NCI-H774 (cell line): ENCODE results near the gene LNX1.

ENCODE experiments used
- DNase-seq: peaks from one replicate; lab custom pipeline; 2025; lab: John Stamatoyannopoulos, UW

The LNX1 gene

DNA sequence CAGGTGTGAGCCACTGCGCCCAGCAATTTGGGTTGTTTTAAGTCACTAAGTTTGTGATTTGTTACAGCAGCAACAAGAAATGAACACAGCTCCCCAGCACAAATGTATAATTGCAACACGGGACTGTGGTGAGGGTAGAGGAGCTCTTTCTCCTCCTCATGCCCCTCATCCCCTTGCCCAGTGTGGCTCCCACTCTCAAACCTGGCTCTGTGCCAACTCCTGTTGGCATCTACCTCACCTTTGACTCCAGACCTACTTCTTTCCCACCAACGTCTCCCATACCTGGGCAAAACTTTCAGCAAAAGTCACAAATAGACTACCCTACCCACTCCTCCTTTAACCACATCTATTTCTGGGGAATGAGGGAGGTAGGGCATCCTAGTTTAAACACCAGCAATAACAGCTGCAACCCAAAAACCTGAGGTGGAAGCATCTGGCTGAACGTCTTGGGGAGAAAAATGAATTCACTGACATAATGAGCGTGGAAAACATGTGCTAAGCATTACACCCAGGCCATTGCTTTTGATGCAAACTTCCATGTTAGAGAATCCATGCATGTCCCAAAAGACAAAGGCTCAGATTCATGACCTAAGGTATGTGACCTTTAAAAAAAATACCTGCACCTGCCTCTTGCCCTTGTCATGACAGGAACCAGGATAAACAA lies 19.2 kb downstream of the LNX1 start:
- DNase-seq = no peak

DNA sequence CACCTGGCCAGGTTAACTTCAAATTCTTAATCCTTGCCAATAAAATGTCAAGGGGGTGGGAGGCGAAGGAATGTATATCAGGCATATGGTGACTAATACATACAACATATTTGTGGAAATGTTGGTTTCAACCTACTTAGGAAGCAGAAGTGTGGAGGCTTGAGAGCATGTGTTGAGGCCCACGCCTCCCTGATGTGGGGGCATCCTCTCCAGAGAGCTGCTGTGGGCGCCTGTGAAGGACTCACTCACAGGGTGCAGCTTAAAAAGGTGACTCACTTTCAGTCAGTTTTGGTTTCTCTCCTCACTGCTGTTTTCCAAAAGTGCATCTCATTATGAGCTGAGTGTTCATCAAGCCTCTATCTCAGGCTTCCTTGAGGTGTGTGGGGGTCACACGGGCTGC lies 27.5 kb downstream of the LNX1 start:
- DNase-seq = no peak

DNA sequence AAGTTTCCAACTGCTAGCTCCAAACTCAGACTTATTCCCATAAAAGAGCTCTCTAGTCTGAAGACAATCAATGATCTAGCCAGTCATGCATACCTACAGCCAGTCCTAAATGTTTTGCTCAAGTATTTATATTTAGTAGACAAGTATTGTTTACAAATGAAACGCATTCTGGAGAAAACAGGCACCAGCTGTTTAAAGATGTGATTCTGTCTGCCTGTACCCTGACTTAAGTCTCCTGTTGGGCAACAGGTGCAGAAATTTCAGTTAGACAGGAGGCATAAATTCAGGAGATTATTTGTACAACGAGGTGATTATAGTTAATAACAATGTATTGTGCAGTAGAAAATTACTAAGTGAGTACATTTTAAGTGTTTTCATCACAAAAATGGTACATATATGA lies 28.9 kb downstream of the LNX1 start:
- DNase-seq = peak; percentile 45

DNA sequence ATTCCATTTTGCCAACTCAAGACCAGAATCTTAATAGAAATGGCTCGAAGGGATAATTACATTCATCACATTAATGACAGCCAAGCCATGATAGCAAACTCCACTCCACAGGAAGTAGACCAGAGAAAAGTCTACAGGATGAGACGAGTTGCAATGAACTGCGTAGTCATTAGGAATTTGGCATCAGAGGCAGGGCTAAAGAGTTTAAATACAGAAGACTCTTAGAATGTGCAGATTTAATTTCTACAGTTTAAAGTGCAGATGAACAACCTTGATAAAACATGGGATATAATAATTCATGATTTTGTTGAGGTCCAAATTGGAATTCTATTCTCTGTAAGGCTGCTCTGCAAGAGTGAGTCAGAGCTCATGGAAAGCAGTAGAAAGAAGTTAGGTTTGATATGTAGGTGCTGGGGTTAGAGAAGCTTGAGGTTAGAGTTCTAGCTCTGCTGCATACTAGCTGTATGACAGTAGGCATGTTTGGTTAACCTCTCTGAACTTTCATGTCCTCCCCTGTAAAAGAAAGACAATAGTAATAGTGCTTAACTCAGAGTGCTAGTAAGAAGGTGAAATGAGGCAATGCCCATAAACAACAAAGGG lies 32.2 kb downstream of the LNX1 start:
- no peak for DNase-seq

DNA sequence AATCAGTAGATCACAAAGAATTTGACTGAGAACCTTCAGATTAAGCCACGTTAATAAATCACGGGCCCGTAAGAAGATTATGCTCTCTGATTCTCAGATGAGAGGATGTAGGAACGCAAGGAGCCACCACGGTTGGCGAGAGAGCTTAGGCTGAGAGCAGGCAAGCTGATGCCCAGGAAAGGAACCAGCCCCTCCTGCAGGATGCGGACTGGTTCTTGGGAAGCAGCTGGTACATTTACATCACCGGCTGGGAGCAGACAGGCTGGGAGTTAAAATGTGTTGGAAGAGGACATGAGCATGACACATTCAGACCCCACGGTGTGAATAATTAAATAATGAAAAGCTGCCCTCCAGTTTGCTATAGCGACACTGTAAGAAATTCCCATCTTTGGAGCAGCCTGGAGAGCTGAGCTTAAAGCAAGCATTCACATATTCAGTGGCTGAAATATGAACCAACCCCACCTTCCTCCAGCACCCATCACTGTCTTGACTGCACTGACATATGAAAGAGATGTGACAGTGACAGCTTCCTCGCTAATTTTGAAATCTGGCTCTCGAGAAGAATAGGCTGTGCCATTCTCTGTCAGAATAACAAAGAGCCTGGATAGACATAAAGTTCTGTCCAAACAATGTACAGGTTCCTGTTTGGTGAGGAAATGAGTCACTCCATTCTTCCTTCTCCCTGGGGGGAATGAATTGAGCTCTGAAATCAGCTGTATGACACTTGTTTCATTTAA lies 33.1 kb downstream of the LNX1 start:
- no peak for DNase-seq

DNA sequence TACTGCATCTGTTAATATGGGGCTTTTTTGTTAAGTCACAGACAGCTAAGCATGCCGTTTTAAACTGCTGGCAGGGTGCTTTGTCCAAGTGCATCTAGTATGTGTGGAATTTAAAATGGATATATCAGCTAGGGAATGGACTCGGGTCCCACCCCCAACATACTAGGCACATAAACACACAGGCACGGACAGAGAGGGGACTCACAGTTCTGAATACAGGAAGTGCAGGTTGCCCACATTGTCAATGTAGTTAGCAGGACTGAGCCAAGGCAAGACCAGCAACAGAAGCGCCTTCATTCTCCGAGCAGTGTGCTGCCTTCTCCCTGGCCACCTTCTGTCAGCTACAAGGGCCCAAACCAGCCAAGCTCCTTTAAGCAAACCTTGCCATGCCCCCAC lies 33.6 kb downstream of the LNX1 start:
- DNase-seq = no peak

DNA sequence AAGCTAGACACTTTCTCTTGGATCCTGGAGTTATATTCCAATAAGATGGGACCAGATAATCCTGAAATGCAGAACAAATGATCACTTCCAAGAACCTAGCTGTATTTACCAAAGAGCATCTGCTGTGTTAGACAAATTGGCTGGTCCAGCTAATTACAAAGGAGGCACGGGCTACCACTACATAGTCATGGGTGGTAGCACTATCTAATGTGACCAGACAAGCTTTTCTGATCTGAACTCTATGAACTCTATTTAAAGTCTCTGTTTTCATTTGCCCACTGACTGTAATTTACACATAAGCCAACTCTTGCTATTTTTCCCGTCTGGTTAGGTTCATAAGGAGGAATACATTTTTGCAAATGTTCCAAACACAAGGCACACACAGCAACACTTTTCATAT lies 34.6 kb downstream of the LNX1 start:
- no peak for DNase-seq

DNA sequence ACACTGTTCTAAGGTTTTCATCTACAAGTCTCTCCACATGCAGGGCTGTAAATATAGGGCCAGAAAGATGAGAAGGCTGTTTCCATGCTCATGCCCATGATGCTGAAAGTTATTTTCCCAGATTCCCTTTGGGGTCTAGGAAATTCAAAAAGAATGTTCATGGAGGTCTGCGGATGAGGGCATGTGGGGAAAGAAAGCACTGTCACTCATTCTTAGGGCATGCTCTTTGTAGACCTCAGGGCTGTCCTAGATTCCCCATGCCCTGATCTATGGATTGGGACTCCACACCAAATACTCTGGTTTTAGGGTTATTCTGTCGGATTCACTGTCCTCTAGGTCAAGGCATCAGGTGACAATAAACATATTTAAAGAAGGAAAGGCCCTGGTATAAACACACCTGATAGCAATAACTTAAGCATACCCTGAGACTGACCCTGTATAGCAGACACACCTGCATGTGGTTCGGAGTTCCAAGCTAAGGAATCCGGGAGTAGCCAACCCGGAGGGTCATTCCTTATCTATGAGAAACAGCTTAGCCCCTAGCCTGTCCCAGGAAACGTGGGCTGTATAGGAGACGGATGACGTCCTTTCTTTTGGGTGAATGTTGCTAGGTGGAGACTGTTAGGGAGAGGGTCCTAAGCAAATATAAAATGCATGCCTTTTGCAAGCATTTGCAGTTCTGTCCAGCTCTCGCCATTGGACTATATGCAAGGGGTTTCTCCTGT lies 37.6 kb downstream of the LNX1 start:
- DNase-seq = no peak

DNA sequence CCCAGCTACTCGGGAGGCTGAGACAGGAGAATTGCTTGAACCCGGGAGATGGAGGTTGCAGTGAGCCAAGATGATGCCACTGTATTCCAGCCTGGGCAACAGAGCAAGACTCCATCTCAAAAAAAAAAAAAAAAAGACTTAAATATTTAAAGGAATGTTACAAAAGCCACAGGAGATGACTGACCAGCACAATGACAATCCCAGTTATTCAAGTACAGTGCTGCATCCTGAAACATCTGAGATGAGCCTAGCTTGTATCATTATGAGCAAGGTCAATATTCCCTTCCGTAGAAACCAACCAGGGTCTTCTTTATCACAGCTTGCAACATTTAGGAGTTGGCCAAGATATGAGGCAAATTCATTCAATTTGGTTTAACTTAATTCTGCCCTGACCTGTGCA lies 38.6 kb downstream of the LNX1 start:
- no peak for DNase-seq

DNA sequence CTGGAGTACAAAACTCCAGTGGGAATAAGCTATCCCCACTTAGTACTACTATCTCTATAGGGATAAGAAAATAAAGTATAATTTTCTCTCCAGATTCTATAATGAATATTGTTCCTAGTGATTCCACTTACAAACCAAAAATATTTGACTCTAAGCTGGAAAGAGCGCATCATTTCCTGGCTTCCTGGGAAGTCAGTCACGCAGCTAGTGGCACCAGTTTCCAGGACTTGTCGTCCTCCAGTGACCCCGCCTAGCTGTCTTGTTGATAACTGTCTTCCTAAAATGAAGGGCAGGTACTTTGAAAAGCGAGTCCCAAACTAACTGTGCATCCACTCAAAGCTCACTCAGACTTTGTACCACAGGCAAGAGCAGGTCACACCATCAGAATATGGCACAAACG lies 39.3 kb downstream of the LNX1 start:
- DNase-seq = no peak

DNA sequence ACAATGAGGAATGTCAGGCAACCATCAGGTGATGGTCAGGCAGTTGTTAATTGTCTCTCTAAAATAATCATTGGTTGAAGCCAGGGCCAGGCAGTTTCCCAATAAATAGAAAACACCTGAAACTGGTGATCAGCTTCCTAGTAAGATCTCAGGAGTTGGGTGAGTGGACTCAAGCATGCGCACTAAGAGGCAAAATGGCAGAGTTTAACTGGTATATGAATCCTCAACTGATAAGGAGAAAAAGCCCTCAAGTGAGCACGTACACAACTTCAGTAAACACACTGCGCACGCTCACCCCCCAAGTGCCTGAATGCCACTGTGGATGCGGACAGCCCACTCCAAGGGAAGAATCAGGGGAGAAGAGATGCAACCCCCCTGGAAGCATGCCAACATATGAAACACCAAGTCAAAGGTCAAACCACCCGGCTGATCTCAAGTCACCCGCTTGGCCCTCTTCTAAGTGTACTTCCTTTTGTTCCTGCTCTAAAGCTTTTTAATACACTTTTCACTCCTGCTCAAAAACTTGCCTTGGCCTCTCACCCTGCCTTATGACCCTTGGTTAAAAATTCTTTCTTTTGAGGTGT lies 39.9 kb downstream of the LNX1 start:
- no peak for DNase-seq

DNA sequence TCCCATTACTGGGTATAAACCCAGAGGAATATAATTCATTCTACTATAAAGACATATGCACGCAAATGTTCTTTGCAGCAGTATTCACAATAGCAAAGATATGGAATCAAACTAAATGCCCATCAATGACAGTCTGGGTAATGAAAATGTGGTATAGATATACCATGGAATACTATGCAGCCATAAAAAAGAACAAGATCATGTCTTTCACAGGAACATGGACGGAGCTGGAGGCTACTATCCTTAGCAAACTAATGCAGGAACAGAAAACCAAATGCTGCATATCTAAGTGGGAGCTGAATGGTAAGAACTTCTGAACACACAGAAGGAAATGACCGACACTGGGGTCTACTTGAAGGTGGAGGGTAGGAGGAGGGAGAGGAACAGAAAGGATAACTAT lies 42.6 kb downstream of the LNX1 start:
- no peak for DNase-seq

DNA sequence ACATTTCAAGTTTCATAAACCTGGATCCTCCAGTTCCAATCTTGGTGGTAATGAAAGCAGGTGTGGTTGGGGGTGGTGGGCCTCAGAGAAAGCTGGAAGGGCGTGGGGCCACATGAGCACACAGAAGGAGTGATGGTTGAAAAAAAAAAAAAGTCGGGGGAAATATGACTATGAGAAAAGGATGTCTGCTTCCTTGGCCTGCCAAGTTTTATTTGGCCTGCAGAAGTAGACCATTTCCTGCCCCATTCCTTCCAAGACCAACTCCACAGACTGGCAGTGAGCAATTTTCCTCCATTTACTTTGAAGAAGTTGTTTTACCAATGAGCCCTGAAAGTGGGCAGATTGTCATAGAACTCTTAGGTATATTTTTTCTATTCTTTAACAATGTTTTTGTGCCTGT lies 43.3 kb downstream of the LNX1 start:
- DNase-seq = no peak

DNA sequence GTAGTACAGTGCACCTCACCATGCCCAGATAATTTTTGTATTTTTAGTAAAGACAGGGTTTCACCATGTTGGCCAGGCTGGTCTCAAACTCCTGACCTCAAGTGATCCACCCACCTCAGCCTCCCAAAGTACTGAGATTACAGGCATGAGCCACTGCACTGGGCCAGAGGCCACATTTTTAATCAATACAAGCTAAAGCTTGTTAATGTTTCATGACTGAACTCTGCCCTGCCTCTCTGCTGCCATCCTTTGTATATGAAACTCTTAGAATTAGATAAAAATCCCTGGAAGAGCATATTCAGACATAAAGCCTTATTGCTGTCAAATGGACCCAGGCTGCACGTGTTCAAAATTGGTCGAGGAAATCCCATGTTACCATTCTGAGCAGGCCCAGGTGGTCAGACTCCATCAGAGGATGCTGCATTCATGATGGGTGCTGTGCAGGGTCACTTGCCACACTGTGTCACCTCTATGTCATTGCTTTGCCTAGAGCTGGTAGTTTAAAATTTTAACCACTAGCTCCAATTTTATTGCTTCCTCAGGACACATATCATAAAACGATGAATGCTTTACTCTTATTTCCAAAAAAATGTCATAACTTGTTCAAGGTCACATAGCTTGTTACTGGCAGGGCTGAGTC lies 45.2 kb downstream of the LNX1 start:
- no peak for DNase-seq

DNA sequence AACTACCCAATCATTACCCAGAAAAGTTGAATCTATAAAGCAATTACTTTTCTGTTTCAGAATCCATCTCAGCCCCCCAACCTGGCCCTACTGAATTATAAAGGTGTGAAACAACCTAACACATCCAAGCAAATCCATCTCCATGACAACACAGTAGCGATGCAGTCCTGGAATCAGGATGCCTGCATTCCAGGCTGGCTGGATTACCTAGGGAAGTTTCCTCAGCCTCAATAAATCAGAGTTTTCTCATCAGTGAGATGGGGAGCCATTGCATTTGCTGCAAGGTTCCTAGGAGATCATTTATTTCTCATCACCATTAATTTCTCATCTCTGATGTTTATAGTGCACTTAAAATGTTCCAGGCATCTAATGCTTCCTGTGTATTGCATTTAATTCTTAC lies 46.0 kb downstream of the LNX1 start:
- no peak for DNase-seq

DNA sequence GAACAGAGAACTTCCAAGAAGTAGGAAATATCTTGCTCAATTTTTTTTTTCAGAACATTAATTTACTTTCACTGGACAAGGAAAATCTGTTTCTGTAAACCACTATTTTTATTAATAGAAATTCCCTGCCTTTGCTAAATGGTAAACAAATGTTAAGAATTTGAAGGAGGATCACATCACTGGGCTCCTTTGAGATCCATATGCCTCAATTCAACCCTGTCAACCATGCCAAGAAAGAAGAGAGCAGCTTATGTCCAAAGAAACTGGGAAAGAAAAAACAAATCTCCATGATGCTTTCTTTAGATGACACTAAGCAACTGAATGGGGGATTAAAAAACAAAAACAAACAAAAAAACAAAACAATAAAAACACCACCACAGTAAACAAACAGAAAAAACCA lies 47.7 kb downstream of the LNX1 start:
- DNase-seq = no peak

DNA sequence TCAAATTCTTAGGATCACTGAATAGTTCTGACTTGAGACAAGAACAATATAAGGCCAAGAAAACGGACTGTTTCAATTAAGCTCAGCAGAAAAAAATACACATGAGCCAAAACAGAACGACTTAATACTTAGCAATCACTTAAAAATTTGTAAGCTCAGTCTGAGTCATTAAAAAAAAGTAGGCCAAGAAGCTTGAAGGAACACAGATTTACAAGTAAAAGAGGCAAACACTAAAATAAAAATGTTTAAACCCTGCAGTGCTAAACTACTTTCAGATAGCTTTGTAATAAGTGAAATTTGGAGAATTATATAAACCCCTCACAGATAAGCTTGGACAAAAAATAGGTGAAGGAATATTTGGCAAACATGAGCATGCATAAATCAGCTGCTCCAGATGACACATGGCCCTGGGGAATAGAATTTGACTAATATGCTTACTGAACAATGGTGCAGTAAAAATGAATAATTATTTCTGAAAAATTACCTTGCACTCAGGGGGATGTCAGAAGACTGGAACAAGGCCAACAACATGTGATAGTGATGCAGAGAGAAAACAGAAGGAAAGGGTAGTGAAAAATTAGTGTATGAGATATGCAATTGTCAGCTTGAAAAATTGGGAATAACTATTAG lies 49.6 kb downstream of the LNX1 start:
- DNase-seq = no peak

DNA sequence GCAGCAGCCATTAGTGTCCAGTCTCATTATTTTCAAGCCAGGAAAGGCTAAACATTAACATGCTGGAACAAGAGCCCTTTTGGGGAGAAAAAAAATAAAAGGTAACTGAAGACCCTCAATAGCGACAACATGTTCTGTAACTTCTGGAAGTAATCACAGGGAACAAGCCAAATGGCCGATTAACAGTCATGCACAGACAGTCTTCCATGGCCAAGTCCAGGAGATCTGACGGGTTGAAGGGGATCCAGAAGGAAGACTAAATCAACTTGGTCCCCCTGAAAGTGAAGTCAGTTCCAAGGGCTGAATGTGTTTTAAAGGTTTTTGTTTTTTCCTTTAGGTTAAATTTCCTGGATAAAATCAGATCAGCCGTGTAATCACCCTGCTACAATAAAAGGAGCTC lies 52.5 kb downstream of the LNX1 start:
- no peak for DNase-seq

DNA sequence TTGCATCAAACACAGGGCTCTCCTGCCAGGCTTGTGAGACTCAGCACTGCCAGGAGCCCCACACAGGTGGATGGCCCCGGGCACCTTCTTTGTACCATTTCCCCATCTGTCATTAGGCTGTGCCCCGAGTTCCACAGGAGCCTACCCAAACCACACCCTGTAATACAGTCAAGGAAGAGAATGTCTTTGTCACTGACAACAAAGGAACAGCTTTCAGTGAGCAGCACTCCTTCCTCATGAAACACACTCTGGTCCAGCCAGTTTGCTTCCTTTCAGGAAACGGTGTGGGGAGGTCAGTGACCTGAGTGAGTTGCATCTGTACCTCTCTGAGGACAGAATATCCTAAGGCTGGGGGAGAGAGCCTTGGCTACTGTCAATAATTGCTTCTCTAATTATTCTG lies 53.7 kb downstream of the LNX1 start:
- DNase-seq = no peak

DNA sequence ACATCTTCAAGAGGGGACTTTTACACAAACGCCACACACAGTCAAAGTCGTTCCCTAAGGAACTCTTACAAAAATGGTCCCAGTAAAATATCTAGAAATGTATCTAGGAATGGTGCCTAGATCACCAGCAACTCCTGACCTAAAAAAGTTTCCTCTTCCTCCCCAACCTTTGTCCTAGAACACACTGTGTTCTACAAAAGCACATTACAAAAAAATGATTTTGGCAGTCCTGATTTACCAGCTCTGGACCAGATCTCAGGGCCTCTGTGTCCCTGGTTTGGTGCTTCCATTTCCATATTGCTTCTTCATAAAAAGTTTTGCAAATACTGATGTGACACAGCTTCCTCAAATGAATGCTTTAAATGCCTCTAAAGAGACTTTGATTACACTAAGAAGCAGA lies 55.0 kb downstream of the LNX1 start:
- DNase-seq = no peak

DNA sequence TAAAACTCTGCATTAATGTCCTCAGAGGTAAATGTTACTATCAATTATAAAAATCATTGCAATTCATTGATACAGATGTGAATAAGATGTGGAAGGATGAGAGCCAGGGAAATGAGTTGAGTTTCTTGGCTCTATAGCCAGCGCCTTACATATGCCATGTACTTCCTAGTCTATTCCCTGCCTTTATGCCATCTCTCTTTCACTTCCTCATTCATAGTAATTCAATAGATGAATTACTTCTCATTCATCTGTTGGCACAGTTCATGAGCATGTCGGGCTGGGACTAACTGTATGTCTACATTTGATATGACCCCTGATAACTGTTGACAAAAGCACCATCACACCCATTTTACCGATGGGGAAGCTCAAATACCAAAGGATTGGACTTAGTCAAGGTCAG lies 55.7 kb downstream of the LNX1 start:
- DNase-seq = no peak

DNA sequence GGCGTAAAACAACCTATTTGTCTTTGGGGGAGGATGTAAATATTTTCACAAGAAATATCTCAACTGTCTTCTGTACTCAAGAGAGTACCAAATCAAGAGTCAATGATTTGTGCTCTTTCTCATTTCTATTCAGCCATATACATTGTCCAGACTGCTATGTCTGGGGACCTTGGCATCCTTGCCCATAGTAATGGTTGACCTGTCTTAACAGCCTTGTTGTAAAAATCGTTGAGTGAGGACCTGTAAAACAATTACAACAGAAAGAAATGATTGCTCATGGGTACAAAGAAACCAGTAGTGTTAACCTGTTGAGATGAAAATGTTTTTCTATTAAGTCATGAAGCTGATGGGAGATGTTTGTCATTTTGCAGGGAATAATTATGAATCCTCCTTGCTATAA lies 56.6 kb downstream of the LNX1 start:
- no peak for DNase-seq
